Stimulated activated CD8-positive, alpha-beta memory T cell treated with anti-CD3 and anti-CD28 coated beads, Interleukin-4, amount 100 ng/mL, for 4 hours (primary cell): ENCODE results near the gene ARHGEF7.
"Not testable (repeated sequence)": the region's sequence is repeated elsewhere in the genome, so short reads cannot be mapped to it uniquely, and the experiment has no call there.

Source experiments
- DNase-seq, 2 donors: peaks; one replicate each; pipeline ENCODE4 v3.0.0-alpha.2; 2020; ENCODE audit warnings: low read depth in 2 of 2, low spot score in 1 of 2

Gene ARHGEF7

DNA sequence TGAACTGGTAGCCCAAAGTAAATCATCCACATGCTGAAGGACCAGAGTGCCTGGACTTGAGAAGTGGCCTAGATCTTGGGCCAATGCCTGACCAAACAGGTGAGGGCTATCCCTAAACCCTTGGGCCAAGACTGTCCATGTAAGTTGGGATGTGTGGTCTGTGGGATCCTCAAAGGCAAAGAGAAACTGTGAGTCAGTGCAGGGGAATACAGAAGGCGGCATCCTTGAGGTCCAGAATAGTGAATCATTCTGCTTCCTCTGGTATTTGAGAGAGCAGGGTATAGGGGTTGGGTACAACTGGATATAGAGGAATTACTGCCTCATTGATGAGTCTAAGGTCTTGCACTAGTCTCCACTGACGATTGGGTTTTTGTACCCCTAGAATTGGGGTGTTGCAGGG, 79.5 kb downstream of the ARHGEF7 start:
- not testable (repeated sequence) for DNase-seq

DNA sequence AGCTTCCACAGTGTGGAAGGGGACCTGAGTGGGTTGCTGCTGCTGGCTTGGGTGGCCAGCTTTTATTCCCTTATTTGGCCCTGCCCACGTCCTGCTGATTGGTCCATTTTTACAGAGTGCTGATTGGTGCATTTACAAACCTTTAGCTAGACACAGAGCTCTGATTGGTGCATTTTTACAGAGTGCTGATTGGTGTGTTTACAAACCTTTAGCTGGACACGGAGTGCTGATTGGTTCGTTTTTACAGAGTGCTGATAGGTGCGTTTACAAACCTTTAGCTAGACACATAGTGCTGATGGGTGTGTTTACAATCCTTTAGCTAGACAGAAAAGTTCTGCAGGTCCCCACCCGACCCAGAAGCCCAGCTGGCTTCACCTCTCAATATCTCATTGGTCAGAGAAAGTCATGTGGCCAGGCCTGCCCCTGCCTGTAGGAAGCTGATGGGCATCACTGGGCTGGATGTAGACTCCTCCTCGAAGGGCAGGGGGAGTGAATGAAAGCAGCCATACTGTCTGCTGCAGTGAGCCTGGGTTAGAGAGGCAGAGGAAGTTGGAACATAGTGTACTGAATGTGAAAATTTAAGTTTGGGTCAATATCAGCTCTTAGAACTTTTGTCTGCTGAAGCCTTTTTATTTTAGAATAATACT, 83.7 kb downstream of the ARHGEF7 start:
- not testable (repeated sequence) for DNase-seq

DNA sequence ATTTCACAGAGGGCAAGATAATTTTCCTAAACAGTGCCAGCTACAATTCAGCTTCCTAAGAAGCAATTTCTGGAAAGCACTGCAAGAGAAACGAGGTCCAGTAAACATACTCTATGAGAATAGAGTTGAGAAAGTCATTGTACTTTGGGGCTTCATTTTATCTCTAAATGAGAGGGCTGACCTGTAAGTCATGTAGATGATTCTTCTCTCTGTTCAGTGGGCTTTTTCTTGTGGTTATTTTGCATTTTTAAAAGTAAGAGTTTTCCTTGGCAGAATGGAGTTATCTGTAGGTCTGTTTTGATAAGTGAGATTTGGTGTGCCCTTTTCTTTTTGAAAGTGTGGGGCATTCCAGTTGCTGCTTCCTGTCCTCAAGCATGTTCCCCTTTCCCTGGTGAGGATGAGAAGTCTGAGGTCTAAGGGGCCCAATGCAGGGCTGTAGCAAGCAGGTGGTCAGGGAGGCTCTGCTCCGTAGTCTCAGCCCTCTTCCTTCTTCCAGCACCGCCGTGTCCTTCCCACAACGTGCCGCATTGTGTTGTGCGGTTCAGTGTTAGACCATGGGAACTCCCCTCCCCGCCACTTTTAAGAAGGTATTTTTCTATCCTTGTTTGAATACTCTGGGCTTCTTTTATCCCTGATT, 86.3 kb downstream of the ARHGEF7 start:
- no peak for DNase-seq

DNA sequence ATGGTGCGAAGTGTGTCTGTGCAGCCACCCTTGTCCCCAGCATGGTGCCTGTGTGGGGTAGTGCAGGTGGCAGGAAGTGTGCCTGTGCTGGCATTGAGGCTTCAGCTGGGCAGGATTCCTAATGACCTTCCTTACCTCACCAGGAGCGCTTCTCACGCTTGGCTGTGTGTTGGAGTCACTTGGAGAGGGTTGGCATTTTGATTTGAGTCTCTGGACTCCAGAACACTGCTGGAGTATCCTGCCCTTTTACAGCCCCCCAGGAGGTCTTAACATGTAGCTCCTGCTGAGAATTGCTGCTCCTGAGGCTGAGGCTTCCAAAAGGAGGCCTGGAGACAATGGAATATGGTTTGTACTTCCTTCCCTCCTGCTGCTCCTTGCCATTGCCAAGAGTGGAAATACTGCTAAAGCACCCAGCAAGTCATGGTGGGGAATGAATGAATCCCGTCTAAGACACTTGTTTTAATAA, 87.1 kb downstream of the ARHGEF7 start:
- DNase-seq: no peak

DNA sequence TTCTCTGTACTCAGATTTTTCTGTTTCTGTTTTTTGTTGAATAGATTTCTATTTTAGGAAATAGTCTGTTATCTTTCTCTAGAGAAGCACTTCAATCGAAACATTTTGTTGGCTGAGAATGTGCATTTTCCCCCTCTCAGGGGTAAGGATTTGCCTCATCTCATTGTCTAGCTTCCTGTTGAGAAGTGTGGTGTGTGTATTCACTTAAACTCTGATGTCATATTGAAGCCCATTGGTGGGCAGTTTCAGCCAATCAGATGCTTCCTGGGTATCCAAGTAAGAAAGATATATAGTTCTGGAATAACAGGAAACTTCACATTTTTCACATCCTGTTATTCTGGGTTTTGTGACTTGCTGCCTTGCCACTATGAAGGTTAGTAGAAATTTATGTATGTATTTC, 87.6 kb downstream of the ARHGEF7 start:
- no peak for DNase-seq

DNA sequence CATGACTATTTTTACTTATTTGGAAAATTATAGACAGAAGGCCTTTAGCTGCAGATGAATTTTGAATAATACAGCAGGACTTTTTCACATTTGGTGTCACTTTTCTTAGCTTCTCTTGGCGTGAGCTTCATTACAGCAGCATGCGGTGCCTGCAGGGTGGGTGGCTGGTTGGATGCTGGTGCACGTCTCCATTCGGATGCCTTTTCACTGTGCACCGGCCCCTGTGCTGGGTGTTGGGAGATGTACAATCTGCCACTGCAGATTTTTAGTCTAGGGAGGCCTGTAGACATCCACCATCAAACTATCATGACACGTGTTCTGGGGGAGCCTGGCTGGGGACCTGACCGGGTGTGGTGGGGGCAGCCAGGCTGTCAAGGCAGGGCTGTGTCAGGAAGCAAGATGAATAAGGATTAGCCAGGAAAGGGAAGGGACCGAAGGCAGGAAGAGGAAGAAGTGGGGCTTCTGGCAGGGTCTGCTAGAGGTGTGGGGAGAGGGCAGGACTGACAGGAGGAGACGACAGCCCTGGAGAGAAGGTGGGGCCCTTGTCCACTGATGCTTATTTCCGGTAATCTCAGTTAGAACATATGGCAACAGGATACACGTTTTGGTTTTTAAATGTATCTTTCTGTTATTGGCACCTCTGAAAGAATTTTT, 88.8 kb downstream of the ARHGEF7 start:
- no peak for DNase-seq

DNA sequence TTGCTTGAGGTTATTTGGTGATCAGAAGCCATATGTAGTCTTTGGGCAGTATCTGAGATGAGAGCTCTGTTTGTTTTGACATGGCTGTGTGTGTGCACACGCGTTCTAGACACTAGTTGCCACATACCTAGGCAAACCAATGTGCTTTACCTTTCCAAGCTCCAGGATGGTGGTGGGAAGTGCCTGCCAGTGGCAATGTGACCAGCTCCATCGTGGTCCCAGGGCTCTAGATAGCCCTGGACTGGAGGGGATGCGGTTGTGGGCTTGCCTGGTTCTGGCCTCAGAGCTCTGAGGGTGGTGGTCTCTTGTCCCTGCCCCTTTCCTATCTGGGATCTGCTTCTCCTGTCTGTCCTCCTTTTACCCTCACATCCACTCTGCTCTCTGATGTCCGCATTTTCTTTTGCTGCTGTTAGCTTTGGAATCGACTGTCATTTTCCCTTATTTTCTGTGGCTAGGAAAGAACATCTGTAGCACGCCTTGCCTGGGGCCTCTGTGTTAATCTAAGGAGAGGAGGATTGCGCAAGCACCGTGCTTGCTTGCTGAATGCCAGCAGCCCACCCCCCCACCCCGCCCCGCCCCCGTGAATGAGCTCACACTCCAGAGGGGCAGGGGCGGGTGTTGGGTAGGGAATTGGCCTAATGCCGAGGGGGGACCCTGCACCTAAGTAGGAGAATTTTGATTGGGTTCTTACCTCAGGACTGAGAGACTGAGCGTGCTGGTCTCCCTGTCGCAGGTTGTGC, 89.5 kb downstream of the ARHGEF7 start:
- DNase-seq: no peak

DNA sequence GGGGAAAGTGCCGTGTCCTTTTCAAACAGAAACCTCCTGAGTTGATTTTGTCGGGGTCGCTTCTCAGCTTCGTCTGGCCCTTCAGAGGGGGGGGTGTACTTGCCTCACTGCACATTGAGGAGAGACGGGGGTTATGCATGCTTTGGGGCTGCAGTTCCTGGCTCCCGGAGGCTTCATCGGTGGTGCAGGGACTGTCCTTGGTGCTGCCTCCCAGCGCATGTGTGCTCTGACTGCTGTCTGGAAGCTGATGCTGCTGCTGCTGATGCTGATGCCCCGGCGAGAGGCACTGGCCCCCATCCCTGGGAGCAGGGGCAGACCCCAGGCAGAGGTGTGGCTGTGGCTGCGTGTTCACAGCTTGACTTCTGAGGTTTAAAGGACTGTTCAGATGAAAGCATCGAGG, 91.0 kb downstream of the ARHGEF7 start:
- no peak for DNase-seq

DNA sequence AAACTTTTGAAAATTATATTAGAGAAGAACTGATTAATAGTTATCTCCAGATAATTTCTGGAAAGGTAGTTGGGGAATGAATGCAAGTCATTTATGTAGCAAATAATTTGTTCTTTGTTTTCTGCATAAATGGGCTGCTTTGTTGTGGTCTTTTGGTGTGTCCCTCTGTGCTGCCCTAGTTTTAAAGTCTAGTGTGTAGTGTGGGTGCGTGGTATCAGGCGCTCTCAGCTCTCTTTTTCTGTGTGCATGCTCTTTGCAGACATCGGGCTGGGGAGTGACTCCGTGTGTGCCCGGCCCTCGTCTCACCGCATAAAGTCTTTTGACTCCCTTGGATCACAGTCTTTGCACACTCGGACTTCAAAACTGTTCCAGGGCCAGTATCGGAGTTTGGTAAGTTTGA, 94.5 kb downstream of the ARHGEF7 start:
- no peak for DNase-seq

DNA sequence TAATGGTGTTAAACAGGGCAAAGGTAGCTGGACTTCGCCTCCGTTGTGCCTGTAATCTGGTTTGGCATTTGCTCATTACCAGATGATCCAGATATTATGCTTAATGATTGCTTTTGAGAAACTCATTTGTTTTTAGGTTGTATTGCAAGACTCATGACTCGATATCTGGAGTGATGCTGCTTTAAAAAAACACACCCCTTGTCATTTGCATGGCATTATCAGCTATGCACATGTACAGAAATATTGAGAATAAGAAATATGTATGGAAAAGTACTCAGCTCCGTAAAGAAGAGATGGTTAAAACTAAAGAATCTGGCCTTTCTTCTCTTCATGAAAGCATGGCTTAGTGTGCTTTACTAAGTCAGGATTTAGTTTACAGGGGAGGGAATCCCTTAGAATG, 95.0 kb downstream of the ARHGEF7 start:
- DNase-seq: no peak

DNA sequence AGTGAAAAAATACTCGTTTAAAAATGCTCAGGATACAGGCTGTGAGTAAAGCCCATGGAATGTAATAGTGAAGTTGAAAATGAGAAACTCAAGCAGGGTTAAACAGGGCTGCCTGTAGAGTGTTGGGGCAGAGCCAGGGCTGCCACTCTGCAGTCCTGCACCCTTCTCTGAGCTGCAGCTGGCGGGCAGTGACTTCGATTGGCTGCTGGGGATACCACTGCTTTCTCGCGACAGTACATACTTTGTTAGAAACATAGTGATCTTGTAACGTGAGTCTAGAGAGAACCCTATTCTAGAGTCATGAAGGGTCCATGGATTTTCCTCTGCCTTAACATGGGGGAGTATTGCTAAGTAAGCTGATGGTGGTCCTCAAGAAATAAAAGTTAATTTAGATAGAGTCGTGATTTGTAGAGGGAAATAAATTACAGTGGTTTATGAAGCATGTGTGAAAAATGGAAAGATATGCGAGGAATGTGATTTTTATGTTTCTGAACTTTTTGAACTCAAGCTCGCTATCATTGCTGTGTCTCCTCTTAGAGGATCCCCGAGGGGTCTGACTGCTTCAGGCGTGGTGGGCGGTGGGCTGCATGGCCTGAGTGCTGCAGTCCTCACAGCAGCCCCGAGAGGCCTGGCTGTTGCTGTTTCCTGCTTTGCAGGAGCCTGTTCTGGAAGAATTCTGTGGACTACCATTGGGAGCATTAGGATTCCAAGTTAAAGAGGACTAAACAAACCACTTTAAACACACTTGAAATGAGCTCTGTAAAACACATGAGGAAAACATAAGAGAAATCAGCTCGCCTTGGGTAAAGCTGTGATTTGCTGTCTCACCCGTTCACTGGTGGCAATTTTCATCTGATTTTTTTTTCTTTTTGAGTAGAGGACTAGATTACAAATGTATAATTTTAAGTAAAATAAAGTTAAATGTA, 95.7 kb downstream of the ARHGEF7 start:
- no peak for DNase-seq

DNA sequence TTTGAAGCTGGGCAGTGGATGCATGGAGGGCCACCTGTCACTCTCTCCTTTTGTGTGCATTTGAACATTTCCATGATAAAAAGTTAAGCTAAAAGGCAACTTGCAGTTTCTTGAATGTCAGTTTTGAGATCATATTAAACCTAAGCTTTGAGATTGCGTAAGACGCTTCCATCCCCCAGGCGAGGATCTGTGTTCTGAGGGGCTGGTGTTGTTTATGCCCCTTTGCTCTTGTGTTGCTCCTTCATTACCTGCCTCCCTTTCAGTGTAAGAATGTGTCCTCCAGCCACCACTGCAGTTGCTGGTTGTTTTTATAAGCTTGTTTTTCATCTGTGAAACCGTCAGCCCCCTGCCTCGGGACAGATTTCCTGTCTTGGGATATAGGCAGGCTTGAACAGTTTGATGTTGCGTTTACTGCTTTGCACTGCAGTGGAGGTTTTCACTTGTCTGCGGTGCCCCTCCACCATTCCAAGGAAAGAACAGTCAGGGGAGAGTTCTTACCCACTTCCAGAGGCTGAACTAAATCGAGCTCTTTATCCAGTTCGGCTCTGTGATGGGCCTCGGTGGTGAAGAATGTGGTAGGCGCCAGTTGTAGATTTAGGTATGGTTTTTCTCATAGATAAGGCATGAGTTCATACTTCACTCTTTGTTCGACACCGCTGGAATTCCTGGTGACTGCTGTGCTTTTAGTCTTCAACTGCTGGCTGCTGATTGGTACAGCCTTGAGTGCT, 96.8 kb downstream of the ARHGEF7 start:
- no peak for DNase-seq

DNA sequence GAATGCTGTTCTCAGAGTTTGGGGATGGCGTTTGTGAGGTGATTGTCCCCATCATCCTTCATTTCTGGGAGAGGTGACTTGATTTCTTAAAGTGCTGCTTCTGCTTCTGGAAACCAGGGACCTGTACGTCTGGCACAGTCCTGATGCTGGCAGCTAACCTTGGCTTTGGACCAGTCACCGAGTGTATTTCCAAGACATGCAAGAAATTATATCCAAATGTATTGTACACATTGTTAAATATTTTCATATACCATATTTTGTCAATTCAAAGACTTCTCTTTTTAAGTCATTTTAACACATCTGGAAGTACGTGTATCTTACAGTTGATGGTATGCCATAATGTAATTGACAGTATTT, 97.4 kb downstream of the ARHGEF7 start:
- DNase-seq: no peak

DNA sequence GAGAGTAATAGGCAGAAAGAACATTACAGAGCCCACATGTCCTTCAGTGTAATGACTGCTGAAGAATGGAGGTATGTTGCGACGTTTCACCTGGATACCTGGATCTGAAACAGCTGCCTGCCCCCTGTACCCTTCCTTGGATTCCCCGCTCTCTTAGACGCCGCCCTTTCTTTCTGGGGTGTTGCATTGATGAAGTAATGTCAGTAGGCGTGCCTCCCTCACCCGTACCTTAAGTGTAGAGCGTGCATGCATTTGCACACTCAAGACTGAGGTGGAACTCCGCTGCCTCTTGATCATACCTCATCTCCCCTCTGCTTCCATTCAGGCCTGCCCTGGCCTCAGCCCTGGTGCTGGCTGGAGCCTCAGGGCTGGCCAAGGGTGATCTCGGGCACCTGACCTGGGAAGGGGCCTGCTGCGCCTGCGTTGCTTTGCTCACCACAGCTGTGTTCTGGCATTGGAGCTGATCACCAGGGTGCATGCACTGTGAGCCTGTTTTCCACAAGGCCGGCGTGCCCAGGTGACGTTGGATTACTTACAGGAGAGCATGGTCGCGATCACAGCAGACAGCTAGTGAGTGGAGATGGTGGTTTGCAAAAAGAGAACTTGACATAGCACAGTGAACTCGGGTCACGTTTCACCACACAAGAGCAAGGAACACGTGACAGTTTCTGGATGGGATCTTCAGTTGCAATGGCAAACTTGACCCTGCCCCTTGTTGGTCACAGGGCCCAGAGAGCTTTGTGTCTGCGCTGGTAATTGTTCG, 99.0 kb downstream of the ARHGEF7 start:
- DNase-seq: no peak

DNA sequence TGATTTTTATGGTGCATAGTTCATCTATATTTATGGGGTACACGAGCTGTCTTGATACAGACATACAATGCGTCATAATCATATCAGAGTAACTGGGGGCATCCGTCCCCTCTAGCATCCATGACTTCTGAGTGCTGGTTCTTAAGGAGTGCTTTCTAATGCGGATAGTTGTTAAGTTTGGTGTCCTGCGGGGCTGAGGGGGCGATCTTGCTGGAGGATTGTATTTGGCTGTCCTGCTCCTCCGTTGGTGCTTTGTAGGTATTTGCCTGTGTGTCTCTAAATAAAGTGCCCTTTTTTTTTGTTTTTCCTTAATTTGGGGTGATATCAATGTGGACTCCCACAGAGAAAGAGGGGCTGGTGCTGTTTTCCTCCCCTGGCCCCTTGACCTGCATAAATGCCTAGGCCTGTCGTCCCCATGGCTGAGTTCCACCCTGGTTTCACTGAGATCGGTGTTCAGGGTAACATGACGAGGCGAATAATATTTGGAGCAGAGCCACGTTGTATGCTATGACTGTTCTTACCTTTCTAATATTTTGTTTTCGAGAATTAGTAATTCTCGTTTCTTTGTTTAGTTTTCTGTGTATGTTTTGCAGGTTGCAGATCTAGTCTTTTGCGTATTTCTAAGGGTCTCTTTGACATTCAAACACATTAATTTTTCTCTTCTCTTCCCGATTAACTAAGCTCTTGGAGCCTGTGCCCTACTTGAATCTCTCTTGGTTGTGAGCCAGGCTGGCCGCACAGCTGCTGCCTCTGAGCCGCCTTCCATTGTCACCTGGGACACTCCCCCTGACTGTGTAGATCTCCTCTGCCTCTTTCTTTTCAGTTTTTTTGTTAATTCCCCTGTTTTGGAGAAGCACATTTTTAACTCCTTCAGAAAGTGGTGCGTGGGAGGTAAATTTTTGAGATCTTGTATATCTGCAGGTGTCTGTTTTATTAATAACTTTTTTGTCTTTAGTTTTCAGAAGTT, 100.3 kb downstream of the ARHGEF7 start:
- DNase-seq: no peak

DNA sequence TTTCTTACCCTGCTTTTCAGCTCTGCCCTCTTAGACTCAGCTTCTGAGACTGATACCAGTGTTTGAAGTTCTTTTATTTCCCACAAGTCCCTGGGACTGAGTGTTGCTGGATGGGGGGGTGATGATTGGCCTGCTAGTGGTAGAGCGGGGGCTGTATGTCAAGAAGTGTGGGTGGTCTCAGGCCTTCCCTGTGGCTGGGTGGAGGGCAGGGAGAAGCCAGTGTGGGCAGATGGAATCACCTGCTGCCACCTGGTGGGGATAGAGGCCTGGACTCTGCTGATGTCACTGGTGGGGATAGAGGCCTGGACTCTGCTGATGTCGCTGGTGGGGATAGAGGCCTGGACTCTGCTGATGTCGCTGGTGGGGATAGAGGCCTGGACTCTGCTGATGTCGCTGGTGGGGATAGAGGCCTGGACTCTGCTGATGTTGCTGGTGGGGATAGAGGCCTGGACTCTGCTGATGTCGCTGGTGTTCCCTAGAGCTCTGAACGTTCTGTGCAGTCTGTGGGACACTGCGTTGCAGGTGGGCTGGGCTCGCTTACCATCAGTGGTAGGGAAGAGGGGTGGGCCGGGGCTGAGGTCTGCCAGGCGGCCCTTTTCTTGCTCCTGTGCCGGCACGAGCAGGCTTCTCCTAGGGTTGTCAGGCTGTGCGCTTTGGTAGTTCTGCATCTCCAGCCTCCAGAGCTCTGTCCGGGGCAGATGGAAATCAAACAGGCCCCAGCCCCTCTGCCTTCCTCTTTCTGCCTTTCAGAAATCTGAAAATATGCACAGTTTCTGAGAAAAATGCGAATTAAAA, 101.3 kb downstream of the ARHGEF7 start:
- DNase-seq: peak in 1 of 2 donors; percentile 15

DNA sequence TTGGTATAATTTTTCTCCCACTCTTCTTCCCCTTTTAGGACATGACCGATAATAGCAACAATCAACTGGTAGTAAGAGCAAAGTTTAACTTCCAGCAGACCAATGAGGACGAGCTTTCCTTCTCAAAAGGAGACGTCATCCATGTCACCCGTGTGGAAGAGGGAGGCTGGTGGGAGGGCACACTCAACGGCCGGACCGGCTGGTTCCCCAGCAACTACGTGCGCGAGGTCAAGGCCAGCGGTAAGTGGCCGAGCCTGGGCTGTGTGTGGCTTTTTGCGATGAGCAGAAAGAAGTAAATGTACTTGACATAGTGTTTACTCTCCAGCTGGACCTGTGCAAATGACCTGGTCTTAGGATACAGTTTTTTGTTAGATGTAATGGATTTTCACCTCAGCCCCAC, 102.5 kb downstream of the ARHGEF7 start:
- DNase-seq: no peak
